KOPT-K1 (cell line): Measurements from ENCODE around the gene IRX2.

Source experiments
- H3K27ac ChIP-seq: fragments of 200-600 bp; sonication (generic); 2 replicates; pipeline ENCODE4 v1.5.1; 2016; ENCODE audit warnings: antibody characterized with exemption, mild to moderate bottlenecking, low read depth, low read length; ENCODE audit not compliant: poor library complexity, severe bottlenecking
- H3K36me3 ChIP-seq: fragments of 200-600 bp; sonication (generic); 2 replicates; pipeline ENCODE4 v1.5.1; 2017; ENCODE audit warnings: antibody characterized with exemption, mild to moderate bottlenecking, low read length, moderate library complexity; ENCODE audit not compliant: insufficient read depth
- H3K9me3 ChIP-seq: fragments of 200-600 bp; sonication (generic); 2 replicates; pipeline ENCODE4 v1.5.1; 2017; ENCODE audit warnings: antibody characterized with exemption, low read length, mild to moderate bottlenecking; ENCODE audit not compliant: insufficient read depth, poor library complexity, severe bottlenecking

The IRX2 gene

DNA sequence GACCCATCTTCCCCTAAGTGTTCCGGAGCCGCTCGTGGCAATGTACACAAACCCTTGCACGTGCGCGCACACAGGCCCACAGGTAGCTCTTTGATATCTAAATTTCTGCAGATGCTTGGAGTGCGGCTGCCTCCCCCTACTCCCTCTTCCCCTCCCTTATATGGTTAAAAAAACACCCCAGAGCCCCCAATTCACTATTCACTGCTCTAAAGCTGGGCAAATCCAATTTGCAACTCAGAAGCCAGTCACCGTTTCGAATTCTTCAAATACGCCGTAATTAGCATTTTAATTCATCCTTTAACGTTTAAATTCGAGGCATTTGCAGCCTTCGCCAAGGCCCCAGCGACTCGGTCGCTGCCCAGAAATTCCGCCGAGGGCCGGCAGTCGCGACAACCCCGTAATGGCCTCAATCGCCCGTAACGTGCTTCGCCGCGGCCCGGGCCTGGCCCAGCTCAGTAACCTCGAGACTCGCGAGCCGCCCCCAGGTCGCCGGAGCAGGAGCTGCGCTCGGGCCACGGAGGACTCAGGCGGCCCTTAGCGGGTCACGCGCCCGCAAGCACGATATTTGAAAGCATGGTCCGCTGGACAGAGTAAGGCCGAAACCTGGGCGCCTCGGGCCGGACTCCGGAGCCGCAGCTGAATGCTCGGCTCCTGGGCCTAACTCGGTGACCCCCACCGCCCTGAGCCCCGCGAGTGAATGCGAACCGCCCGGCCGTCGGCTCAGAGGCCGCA is 1.3 kb downstream of the IRX2 start:
- Histone ChIP-seq H3K36me3 (no peaks in the 10 kb centered on the region), H3K9me3 (peaks cover 46% of the 10 kb centered on the region), H3K27ac (no peak overlapping the region)

DNA sequence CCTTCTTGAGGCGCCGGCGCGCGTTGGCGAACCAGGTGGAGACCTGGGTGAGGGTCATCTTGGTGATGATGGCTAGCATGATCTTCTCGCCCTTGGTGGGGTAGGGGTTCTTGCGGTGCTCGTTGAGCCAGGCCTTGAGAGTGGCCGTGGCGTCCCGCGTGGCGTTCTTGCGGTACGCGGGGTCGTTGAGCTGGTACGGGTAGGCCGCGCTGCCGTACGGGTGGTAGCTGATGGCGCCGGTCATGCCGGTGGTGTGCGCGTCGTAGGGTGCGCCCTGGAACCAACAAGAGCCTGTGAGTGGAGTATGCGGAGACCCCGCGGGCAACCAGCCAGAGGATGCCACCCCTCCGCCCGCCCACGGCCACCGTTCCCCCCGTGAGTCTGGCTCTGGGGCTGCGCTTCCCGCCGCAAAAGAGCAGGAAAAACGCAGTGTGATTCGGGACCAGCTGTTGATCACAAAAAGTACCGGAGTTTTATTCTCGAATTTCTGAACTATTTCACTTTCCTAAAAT is 1.9 kb downstream of the IRX2 start:
- no peaks in the 10 kb centered on the region for H3K36me3 ChIP-seq
- no peak overlapping the region for H3K27ac ChIP-seq
- peaks cover 41% of the 10 kb centered on the region for H3K9me3 ChIP-seq

DNA sequence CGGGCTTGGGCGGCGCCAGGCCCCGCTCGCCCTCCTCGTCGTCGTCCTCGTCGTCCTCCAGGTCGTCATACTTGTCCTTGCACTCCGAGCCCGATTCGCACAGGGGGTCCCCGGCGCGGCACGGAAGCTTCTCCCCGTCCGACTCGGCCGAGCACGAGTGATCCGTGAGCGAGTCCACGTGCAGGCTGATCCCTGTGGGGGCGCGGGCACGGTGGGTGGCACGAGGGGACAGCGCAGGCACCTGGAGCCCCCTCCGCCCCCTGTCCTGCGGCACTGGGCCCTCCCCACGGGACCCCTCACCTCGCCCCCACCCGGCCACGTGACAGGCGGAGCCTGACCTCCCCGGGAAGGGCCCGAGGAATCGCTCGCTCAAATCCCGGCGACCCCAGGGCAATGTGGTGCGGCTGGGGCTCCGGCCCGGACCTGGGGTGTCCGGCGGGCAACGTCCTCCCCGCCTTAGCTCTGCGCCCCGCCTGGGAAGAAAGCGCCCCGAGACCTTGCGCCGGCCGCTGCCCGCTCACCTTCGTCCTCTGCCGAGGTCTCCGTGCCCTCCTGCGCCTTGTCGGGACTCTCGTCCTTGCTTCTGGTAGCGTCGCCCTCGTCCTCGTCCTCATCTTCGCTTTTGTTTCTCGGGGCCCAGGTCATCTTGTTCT is 2.5 kb downstream of the IRX2 start:
- no peak overlapping the region for H3K27ac ChIP-seq
- H3K36me3 ChIP-seq = no peaks in the 10 kb centered on the region
- H3K9me3 ChIP-seq = peaks cover 39% of the 10 kb centered on the region

DNA sequence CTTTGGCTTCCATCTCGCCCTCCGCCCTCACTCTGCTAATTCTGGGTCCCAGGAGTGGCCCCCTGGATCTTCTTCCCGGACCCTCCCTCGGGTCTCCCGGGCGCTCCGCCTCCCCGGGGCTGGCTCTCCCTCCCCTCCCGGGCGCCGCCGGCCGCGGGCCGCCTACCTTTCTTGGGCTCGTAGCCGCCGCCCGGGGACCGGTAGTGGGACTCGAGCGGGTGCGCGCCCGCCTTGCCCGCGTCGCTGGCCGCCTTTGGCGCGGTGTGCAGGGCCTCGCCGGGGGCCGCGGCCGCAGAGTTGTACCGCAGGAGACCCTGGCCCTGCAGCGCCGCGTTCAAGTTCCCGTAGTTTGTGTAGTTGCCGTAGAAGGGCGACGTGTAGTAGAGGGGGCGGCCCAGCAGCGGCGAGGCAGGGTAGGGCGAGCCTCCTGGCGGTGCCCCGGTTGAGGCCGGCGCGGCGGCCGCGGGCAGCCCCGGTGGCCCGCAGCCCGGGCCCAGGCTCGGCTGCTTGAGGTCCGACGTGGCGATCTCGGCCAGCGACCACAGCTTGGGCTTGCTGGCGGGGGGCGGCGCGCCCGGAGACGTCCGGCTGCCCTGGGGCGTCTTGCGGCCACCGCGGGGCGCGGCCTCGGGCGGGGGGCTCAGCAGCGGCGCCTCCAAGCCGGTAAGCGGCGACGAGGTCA is 3.2 kb downstream of the IRX2 start:
- H3K9me3 ChIP-seq = peaks cover 37% of the 10 kb centered on the region
- H3K36me3 ChIP-seq = no peaks in the 10 kb centered on the region
- no peak overlapping the region for H3K27ac ChIP-seq

DNA sequence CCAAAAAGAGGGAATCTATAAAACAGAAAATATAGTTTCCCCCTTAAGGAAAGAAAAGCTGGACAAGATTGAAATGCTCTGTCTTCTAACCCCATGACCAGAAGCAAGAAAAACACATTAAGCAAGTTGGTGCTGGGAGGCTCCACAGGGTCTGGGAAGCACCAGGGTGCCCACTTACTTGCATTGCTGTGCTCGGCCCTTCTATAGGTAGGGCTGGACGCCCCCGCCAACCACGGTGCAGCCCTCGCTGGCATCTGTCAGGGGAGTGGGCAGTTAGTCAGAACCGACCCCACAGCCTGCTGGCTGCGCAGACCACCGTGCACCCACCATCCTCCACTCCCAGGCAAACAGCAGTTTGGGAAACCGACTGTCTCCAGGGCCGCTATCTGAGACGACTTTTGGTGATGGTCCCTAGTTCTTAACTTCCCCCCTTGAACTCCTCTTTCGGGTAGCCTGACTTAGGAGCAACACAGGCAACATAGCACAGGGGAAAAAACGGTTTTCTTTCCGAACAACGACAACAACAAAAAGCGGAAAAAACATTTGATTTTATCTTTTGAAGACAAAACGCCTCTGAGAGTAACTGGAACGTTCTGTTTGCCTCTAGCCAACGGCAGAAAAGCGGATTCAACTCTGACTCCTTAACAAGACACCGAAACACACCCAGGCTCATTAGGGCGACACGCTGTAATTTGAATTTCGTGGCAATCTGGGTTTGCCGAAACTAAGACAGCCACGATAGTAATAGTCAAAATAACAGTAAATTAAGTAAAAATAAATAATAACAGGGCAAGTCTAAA is 3.9 kb downstream of the IRX2 start:
- Histone ChIP-seq H3K27ac (no peak overlapping the region), H3K36me3 (no peaks in the 10 kb centered on the region), H3K9me3 (peaks cover 29% of the 10 kb centered on the region)

DNA sequence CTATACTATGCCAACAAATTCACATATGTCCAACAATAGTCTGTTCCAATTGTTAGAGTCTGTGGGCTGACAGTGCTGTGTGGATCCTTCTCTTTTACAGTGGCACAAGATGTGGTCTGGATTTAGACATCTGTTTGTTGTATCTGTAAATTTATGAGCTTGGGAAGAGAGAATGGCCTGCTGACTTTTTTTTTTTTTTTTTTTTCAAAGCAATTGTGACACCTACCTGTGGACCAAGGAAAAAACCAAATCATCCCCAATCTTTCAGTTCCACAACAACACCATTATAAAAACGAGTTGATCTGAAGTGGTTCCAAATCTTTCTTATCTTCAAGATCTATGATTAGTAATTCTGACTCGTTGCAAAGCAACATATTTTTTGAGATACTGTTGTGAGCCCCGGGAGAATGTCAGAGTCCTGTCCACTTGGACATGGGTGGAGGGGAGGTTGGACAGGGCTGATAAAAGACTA is 4.9 kb downstream of the IRX2 start:
- H3K36me3 ChIP-seq = no peaks in the 10 kb centered on the region

DNA sequence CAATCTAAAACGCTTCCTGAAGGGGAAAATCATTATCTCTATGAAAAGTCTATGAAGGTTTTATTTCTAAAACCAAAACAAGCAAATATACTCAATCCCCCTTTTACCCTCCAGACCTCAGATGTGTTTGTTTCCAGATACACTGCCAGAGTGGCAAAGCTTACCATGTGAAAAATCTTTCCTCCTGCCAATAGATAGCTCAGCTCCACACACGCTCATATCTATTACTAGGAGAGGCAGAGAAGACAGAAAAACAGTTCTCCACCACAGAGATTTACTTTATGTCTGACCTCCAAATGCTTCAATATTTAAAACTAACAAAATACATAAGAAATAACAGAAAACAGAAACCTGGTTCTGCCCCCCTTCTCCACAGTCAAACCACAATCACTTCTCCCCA is 7.0 kb downstream of the IRX2 start:
- Histone ChIP-seq H3K36me3 (no peaks in the 10 kb centered on the region), H3K27ac (no peak overlapping the region), H3K9me3 (peaks cover 16% of the 10 kb centered on the region)

More for the DNA sequence above, 4.9 kb downstream of the IRX2 start:
- Histone ChIP-seq H3K27ac (no peak overlapping the region), H3K9me3 (peaks cover 23% of the 10 kb centered on the region)

DNA sequence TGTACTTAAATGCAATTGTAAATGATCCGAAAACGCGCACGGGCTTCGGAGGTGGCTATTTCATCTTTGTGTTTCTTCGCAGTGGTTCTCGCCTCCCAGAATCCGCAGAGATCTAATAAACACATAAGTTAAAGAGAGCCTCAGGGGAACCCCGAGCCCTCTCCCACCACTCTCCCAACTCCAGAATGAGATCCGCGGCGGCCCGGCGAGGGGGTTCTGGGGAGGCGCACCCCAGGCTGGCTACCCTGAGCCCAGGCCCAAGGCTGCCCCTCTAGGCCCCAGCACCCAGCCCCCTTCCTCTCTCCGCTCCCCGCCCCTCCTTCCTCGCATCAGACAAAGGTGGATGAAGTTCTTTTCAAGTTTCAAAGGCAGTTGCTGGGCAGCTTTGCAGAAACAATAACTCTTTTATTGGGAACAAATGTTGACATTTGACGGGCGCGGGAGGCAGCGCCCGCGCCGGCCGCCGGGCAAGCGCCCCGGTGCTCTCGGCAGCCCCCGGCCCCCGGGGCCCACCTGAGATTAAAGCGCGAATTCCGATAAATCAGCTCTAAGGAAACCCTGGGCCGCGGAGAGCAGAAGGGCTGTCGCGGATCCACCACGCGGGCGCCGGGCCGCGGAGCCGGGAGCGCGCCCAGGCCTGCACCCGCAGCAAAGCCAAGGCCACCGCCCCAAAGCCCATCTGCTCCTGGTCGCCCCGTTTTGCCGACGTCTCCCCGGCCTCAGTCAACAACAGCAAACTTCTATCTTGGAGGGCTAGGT is 8.4 kb downstream of the IRX2 start:
- H3K27ac ChIP-seq = no peak overlapping the region
- no peaks in the 10 kb centered on the region for H3K36me3 ChIP-seq
- H3K9me3 ChIP-seq = peaks cover 22% of the 10 kb centered on the region

DNA sequence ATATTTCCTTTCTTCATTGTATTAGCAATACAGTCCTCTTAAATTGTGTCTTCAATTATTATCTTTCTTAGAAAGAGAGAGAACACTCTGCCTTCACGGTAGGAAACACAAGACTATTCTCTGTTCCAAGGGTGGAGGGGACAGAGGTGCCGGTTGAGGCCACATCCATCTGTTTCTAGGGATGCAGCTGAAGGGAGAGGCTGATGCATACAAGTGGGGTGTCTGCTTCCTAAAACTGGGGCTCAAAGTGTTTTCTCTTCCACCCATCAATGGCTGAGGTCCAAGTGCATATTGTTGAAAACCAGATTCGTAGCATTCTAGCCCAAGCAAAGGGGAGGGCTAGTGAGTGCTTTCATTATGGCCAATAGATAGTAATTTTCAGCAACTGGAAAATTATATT is 9.5 kb downstream of the IRX2 start:
- H3K9me3 ChIP-seq = peaks cover 27% of the 10 kb centered on the region
- H3K27ac ChIP-seq = no peak overlapping the region
- H3K36me3 ChIP-seq = no peaks in the 10 kb centered on the region

DNA sequence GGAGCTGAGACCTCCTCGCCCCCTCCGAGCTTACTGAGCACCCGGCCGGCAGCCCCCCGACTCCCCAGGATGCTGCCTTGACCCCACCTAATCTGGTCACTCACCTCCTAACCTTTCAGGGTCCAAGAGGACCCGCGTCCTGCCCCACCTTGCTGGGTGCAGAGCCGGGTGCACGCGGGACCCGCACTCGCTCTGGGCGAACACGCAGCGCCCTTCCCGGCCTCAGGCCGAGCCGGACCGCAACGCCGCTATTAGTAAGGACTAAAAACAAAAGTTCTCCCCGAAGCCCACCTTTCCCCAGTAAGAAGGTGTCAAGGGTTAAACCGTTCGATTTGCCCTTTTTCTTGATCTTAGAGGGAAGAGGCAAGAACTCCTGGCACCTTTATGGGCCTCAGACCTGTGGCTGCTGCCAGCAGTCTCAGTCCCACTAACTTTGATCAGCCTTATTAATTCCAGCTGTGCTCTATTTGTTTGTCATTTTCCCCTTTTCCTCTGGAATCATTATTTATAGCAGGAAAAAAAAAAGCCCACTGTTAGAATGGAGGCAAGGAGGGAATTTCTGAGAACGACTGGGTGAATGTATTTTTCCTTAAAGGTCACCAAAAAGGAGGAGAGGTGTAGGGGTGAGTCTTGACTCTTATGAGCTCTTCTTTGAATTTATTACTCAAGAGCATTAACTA is 10.5 kb downstream of the IRX2 start:
- H3K36me3 ChIP-seq = no peaks in the 10 kb centered on the region
- peaks cover 27% of the 10 kb centered on the region for H3K9me3 ChIP-seq
- H3K27ac ChIP-seq = no peak overlapping the region

DNA sequence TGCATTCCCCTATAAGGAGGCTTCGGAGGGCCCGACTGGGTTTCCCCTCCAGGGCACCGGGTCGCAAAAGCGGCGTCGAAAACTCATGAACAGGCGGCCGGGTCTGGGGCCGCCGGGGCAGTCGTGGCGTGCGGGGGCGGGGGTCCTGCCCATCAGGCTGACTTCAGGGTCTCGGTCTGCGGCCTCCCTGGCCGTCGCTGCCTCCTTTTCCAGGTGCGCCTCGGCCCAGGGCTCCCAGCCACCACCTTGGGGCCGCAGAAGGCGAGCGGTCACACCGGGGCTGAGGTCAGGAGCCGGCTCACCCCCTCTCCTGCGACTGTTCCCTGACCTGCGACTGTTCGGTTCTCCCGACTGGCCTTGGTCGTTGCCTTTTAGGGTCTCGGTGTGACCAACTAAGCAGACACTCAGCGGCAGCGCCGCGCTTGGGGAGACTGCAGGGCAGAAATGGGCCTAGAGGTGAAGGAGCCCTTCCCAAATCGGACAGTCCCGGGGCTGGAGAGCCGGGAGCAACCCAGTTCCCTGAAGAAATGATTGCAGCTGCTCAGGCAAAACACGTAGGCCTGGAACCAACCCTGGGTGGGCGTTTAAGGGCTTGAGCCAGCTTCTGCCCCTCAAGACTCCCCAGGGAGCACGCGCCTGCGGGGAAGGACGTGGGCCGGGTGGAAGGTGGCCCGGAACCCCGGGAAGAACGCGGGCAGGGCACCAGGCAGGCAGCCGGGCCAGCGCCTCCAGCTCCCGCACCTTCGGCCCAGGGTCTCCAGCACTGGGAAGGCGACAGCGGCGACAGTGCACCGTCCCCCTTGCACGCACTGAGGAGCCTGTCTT is 11.2 kb downstream of the IRX2 start:
- H3K27ac ChIP-seq = no peak overlapping the region
- H3K9me3 ChIP-seq = peaks cover 27% of the 10 kb centered on the region

GRCh38 chr5:2739360-2740050 is 12.0 kb downstream of the IRX2 start:
- H3K36me3 ChIP-seq = no peaks in the 10 kb centered on the region
- H3K9me3 ChIP-seq = peaks cover 27% of the 10 kb centered on the region
- no peak overlapping the region for H3K27ac ChIP-seq

More for the DNA sequence above, 11.2 kb downstream of the IRX2 start:
- H3K36me3 ChIP-seq = no peaks in the 10 kb centered on the region
